Choroid plexus epithelial cell (primary cell): ENCODE data around the gene KIF1A.

Source experiments
- DNase-seq: peaks from one replicate; pipeline ENCODE4 v3.0.0-alpha.2; 2010; ENCODE audit warnings: low read depth
- H3K4me3 ChIP-seq: 2 replicates; pipeline ENCODE4 v1.5.1; 2011; ENCODE audit warnings: low read depth, mild to moderate bottlenecking, control low read depth, low read length, moderate library complexity
- CTCF ChIP-seq: conservative IDR thresholded peaks from 2 replicates; pipeline ENCODE4 v1.5.1; 2011; ENCODE audit warnings: low read depth, mild to moderate bottlenecking, control low read depth, inconsistent platforms, low read length, moderate library complexity

KIF1A gene

GRCh38 chr2:240711296-240711695, 108.7 kb downstream of the KIF1A start:
- no peak for DNase-seq
- no peak for TF ChIP-seq CTCF
- H3K4me3 ChIP-seq = no peak overlapping the region

- no peak overlapping the region for H3K4me3 ChIP-seq
- no peak for TF ChIP-seq CTCF
- no peak for DNase-seq
Measured at GRCh38 chr2:240708457-240708856, 111.6 kb downstream of the KIF1A start.

GRCh38 chr2:240707821-240708220, 112.2 kb downstream of the KIF1A start:
- no peak for DNase-seq
- no peak overlapping the region for H3K4me3 ChIP-seq
- no peak for TF ChIP-seq CTCF

GRCh38 chr2:240707043-240707756, 112.8 kb downstream of the KIF1A start:
- no peak for DNase-seq
- no peak overlapping the region for H3K4me3 ChIP-seq
- no peak for TF ChIP-seq CTCF

GRCh38 chr2:240705204-240705791, 114.7 kb downstream of the KIF1A start:
- no peak for DNase-seq
- TF ChIP-seq CTCF = no peak
- no peak overlapping the region for H3K4me3 ChIP-seq

- no peak for TF ChIP-seq CTCF
- DNase-seq = no peak
- H3K4me3 ChIP-seq = no peak overlapping the region
Measured at GRCh38 chr2:240704651-240705050, 115.4 kb downstream of the KIF1A start.
